ENCODE measurements around the gene MZF1. TPM values are rescaled to one million over a fixed set of nuclear protein-coding genes. Genes with fewer than 3 reads are reported as not detected.

The MZF1 gene
- total RNA-seq, 2 donors from 2014 or later: 6.5 to 11.3 TPM

DNA sequence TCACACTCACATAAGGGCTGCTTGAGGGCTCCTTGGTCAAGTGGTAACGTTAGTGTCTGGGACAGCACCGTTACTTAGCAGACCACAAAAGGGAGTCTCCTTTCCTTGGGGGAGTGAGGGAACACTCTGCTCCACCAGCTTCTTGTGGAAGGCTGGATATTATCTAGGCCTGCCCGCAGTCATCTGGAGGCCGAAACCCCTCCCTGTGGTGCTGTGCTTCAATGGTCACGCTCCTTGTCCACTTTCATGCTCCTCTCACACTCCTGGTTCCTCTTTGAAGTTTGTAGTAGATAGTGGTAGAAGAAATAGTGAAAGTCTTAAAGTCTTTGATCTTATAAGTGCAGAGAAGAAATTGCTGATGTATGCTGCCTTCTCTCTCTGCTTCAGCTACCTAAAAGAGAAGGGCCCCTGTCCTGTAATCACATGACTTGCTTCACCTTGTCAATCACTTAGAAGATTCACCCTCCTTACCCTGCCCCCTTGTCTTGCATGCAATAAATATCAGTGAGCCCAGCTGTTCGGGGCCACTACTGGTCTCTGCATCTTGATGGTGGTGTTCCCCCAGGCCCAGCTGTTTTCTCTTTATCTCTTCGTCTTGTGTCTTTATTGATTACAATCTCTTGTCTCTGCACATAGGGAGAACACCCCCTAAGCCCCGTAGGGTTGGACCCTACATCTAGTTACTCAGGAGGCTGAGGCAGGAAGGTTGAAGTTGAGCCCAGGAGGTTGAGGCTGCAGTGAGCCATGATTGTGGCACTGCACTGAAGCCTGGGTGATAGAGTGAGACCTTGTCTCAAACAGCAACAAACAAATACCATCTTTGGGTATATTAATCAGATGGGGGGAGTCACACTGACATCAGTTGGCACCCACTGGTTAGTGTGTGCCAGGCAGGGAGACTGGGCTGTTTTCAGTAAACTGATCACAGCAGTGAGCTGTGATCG is 11.6 kb upstream of the MZF1 start:
- Histone ChIP-seq H3K27ac (no peak overlapping the region), H3K4me3 (no peak overlapping the region), H3K36me3 (peaks cover 29% of the 10 kb centered on the region), H3K9me3 (no peaks in the 10 kb centered on the region), H3K4me1 (peaks cover 0 to 11% of the 10 kb centered on the region in 2 donors), H3K27me3 (no peaks in the 10 kb centered on the region)
- DNase-seq (ENCODE audit: low spot score): peak; percentile 44
- TF ChIP-seq, protein P1, sequence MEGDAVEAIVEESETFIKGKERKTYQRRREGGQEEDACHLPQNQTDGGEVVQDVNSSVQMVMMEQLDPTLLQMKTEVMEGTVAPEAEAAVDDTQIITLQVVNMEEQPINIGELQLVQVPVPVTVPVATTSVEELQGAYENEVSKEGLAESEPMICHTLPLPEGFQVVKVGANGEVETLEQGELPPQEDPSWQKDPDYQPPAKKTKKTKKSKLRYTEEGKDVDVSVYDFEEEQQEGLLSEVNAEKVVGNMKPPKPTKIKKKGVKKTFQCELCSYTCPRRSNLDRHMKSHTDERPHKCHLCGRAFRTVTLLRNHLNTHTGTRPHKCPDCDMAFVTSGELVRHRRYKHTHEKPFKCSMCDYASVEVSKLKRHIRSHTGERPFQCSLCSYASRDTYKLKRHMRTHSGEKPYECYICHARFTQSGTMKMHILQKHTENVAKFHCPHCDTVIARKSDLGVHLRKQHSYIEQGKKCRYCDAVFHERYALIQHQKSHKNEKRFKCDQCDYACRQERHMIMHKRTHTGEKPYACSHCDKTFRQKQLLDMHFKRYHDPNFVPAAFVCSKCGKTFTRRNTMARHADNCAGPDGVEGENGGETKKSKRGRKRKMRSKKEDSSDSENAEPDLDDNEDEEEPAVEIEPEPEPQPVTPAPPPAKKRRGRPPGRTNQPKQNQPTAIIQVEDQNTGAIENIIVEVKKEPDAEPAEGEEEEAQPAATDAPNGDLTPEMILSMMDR (IDR thresholded peaks at IDR 0.05): no peak

GRCh38 chr19:58582985-58583384 is 9.8 kb upstream of the MZF1 start:
- Histone ChIP-seq H3K27me3 (no peaks in the 10 kb centered on the region), H3K9me3 (no peaks in the 10 kb centered on the region), H3K36me3 (peaks cover 29% of the 10 kb centered on the region), H3K4me1 (peaks cover 0 to 11% of the 10 kb centered on the region in 2 donors), H3K27ac (no peak overlapping the region), H3K4me3 (no peak overlapping the region)
- TF ChIP-seq, protein P1 (IDR thresholded peaks at IDR 0.05): no peak
- DNase-seq (ENCODE audit: low spot score): peak; percentile 47

DNA sequence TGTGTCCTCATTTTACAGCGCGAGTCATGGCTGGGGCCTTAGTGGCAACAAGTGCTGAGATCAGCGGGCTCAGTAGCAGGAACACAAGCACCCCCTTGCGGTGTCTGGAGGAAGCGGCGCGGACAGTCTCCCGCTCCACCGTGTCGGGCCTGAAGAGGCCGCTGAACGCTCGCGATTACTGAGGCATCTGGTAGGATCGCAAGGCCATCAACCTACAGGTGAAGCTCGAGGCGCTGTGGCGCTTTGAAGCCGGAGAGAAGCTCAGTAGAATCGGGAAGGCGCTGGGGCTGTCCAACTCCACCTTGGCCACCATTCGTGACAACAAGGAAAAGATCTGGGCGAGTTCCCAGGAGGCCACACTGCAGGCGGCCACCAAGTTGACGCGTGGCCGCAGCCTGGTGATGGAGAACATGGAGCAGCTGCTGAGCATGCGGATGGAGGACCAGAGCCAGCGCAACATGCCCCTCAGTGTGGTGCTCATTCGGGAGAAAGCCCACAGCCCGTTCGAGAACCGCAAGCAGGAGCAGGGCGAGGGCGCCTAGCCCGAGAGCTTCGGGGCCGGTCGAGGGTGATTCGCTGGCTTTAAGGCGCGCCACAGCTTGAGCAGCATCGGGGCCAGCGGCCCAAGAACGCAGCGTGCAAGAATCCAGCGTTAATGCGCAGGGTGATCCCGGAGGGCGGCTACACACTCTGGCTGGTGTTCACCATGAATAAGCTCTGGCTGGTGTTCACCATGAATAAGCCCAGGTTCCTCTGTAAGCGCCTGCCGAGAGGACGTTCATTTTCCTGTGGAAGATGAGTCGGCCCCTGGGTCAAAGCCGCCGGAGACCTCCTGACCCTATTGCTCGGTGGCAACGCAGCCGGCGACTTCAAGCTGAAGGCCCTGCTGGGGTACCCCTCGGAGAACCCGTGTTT is 8.3 kb upstream of the MZF1 start:
- H3K36me3 ChIP-seq: peaks cover 29% of the 10 kb centered on the region
- TF ChIP-seq, protein P1 (IDR thresholded peaks at IDR 0.05): peak; percentile 83 to 93
- peaks cover 0 to 11% of the 10 kb centered on the region in 2 donors for H3K4me1 ChIP-seq
- no peak overlapping the region for H3K4me3 ChIP-seq
- no peaks in the 10 kb centered on the region for H3K27me3 ChIP-seq
- peak overlapping the region; percentile 64 for H3K27ac ChIP-seq
- no peaks in the 10 kb centered on the region for H3K9me3 ChIP-seq
- peak; percentile 92 for DNase-seq (ENCODE audit: low spot score)

GRCh38 chr19:58579473-58580142 is 6.5 kb upstream of the MZF1 start:
- no peaks in the 10 kb centered on the region for H3K27me3 ChIP-seq
- no peak overlapping the region for H3K4me3 ChIP-seq
- DNase-seq (ENCODE audit: low spot score): no peak
- no peaks in the 10 kb centered on the region for H3K9me3 ChIP-seq
- peaks cover 0 to 12% of the 10 kb centered on the region in 2 donors for H3K4me1 ChIP-seq
- TF ChIP-seq, protein P1 (IDR thresholded peaks at IDR 0.05): no peak
- no peak overlapping the region for H3K27ac ChIP-seq
- H3K36me3 ChIP-seq: peaks cover 29% of the 10 kb centered on the region

Data from right atrium auricular region (tissue), 2 donors.